ENCODE measurements around the gene GID4.
"Not testable (repeated sequence)": the region's sequence is repeated elsewhere in the genome, so short reads cannot be mapped to it uniquely, and the experiment has no call there.

GID4 gene

GRCh38 chr17:18038861-18039534 lies at the start of gene GID4, which contains the start of gene ATPAF2:
Gene GID4 (plus strand): TSS chr17:18039408. CDS start chr17:18039465, 57 bp downstream.
Gene ATPAF2 (minus strand): TSS chr17:18039168. CDS start chr17:18039013, 155 bp downstream.
- peak; percentile 69 for DNase-seq

- DNase-seq, result no peak
These were observed 49.6 kb upstream of the GID4 start for GRCh38 chr17:17989618-17990017.

DNA sequence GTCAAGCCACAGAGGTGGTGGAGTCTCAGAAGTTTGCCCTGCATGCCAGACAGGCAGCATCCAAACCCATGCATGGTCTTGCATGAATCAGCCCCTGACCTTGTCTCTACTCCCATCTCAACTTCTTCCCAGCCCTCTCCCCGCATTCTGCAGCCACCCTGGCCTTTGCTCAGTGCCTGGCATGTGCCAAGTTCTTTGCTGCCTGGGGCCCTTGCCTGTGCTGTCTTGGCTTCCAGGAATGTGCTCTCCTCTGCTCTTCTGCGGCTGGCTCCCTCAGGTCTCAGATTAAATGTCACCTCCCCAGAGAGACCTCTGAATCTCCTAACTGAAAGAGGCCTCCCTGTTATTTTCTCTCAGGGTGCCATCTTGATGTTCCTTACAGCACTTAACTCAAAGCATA lies 48.9 kb upstream of the GID4 start:
- DNase-seq, result no peak

DNA sequence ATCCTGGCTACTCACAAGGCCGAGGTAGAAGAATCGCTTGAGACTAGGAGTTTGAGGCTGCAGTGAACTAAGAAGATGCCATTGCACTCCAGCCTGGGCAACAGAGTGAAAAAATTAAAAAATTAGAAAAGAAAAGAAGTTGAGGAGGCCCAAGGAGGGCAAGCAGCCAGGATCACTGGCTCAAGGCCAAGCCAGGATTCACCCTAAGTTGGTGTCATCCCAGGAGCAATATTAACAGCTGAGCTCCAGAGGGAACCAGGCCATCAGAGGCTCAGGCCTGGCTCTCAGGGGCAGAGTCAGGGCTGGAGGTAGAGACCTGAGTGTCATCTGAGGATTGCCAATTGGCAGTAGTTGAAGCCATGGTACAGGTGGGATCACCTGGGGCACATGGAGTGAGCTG lies 45.8 kb upstream of the GID4 start:
- no peak for DNase-seq

GRCh38 chr17:17993852-17994251 lies 45.4 kb upstream of the GID4 start:
- DNase-seq, result no peak

GRCh38 chr17:17994271-17995069 lies 44.7 kb upstream of the GID4 start:
- DNase-seq, result no peak

GRCh38 chr17:17995887-17996286 lies 43.3 kb upstream of the GID4 start:
- not testable (repeated sequence) for DNase-seq

DNA sequence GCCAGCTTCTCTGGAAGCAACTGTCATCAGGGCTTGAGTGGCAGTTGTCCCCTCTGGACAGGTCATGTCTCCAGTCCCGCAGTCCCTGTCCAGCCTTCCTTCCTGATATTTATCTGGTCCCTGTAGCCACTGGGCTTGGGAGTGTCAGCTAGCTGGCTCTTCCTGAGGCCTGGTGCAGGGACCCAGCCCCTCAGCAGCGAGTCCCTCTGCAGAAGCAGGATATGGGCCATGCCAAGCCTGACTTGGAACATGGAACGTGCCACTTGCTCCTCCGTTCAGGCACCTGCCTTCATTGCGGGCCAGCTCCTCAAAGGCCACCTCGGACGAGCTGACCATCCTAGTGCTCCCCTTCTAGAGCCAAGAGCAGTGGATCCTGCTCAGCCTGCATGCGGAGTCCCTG lies 40.3 kb upstream of the GID4 start:
- no peak for DNase-seq

- DNase-seq, result no peak
These were observed 39.7 kb upstream of the GID4 start for GRCh38 chr17:17999364-18000029.

DNA sequence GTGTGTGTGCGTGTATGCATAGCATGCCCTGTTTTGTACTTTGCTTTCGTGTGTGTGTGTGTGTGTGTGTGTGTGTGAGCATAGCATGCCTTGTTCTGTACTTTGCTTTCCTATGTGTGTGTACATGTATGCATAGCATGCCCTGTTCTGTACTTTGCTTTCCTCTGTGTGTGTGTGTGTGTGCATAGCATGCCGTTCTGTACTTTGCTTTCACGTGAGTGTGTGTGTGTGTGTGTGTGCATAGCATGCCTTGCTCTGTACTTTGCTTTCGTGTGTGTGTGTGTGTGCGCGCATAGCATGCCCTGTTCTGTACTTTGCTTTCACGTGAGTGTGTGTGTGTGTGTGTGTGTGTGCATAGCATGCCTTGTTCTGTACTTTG lies 39.2 kb upstream of the GID4 start:
- no peak for DNase-seq

DNA sequence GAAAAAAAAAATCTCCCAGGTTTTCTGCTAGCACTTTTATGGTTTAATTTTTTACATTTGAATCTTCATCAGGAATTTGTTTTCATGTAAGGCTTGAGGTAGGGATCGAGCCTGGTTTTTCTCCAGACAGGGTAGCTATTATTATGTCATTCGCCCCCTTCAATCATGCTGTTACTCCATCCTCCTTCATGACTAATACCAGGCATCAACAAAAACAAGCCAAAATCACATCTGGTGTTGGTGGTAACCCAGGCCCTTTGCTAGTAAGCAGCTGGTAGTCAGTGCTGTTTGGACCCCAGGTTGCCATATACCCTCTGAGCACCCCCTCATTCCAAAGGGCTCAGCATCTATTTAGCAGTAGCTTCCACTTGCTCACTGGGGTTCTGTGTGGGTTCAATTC lies 37.0 kb upstream of the GID4 start:
- no peak for DNase-seq

GRCh38 chr17:18004345-18004744 lies 34.9 kb upstream of the GID4 start:
- peak; percentile 67 for DNase-seq

DNA sequence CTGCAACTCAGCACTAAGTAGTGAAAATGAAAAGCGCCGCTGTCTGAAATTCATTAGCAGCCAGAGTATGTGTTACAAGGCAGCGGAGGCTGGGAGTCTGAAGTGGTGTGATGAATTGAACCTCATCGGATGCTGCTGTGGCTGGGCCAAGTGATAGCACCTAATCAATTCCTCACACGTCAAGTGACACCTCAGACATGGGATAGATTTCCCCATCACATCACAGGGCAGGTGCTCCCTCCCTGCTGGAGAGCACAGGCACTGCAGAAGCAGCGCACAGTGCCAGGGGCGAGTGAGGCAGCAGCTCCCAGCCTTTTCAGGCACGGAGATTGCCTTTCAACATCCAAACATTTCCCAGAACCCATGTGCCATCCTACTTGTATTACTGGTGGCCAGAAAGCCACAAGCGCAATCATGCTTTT lies 34.3 kb upstream of the GID4 start:
- no peak for DNase-seq

DNA sequence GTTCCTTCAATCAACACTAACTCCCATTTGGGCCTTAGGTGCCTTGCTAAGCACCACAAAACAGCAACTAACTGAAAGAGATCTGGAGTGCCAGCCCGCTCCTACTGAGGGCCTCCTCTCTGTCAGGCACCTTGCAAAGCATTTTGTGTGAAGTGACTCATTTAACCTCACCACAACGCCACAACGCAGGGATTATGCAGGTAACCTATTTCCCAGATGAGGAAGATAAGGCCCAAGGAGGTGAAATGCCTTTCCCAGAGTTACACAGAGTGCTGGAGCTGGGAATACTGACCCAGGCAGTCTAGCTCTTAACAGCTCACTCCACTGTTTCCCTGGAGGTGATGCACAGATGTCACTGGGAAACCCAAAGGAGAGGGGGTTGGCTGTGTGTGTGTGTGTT lies 33.7 kb upstream of the GID4 start:
- DNase-seq, result no peak

- DNase-seq, result no peak
These were observed 32.5 kb upstream of the GID4 start for GRCh38 chr17:18006495-18007239.

- no peak for DNase-seq
These were observed 30.5 kb upstream of the GID4 start for GRCh38 chr17:18008496-18009268.

GRCh38 chr17:18009609-18010420 lies 29.4 kb upstream of the GID4 start:
- no peak for DNase-seq

DNA sequence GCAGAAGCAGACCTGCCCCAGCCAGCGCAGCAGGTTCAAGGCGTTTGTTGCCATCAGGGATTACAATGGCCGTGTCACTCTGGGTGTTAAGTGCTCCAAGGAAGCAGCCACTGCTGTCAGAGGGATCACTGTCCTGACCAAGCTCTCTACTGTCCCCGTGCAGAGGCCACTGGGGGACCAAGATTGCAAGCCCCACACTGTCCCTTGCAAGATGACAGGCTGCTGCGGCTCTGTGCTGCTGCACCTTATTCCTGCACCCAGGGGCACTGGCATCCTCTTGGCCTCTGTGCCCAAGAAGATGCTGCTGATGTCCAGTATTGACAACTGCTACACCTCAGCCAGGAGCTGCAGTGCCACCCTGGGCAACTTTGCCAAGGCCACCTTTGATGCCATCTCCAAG lies 27.9 kb upstream of the GID4 start:
- no peak for DNase-seq

GRCh38 chr17:18014006-18014405 lies 25.2 kb upstream of the GID4 start:
- DNase-seq, result no peak

DNA sequence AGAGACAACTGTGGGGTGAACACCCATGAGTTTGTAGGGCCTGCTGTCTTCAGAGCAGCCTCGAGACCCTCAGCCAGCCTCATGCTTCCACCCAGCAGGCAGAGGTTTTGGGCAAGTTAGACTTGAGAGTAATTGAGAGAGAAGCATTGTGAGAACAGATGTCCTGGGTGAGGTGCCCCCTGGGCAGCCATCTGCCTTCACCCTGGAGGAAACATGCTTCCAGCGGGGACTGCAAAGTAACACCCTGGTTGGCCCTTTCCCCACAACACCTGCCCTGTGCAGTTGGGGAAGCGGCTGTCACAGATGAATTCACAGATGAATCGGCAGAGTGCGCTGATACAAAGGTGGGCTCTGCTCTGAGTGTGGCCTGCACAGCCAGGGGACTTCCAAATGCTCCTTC lies 23.6 kb upstream of the GID4 start:
- DNase-seq, result no peak

- no peak for DNase-seq
These were observed 22.8 kb upstream of the GID4 start for GRCh38 chr17:18016426-18016825.

Data from NCI-H2029 treated with DMSO at 0.1 percent for 48 hours (cell line).